ENCODE measurements around the gene CXCR5.

The CXCR5 gene

GRCh38 chr11:118912742-118913410 lies 29.2 kb downstream of the CXCR5 start:
- no peak for DNase-seq (ENCODE audit: low read depth in 2 of 2, low spot score in 1 of 2)

- DNase-seq (ENCODE audit: low read depth in 2 of 2, low spot score in 1 of 2), result no peak
Measured at GRCh38 chr11:118913411-118914125, 29.9 kb downstream of the CXCR5 start.

- peak in 1 of 2 donors; percentile 46 for DNase-seq (ENCODE audit: low read depth in 2 of 2, low spot score in 1 of 2)
Measured at GRCh38 chr11:118914178-118914918, 30.7 kb downstream of the CXCR5 start.

GRCh38 chr11:118914987-118915386 lies 31.3 kb downstream of the CXCR5 start:
- no peak for DNase-seq (ENCODE audit: low read depth in 2 of 2, low spot score in 1 of 2)

GRCh38 chr11:118915396-118915795 lies 31.7 kb downstream of the CXCR5 start:
- no peak for DNase-seq (ENCODE audit: low read depth in 2 of 2, low spot score in 1 of 2)

- DNase-seq (ENCODE audit: low read depth in 2 of 2, low spot score in 1 of 2), result no peak
Measured at GRCh38 chr11:118915941-118916841, 32.5 kb downstream of the CXCR5 start.

- no peak for DNase-seq (ENCODE audit: low read depth in 2 of 2, low spot score in 1 of 2)
Measured at GRCh38 chr11:118916842-118917388, 33.2 kb downstream of the CXCR5 start.

GRCh38 chr11:118917481-118918127 lies 33.9 kb downstream of the CXCR5 start:
- no peak for DNase-seq (ENCODE audit: low read depth in 2 of 2, low spot score in 1 of 2)

- no peak for DNase-seq (ENCODE audit: low read depth in 2 of 2, low spot score in 1 of 2)
Measured at GRCh38 chr11:118918128-118918685, 34.5 kb downstream of the CXCR5 start.

- DNase-seq (ENCODE audit: low read depth in 2 of 2, low spot score in 1 of 2), result no peak
Measured at GRCh38 chr11:118918686-118919280, 35.1 kb downstream of the CXCR5 start.

- DNase-seq (ENCODE audit: low read depth in 2 of 2, low spot score in 1 of 2), result no peak
Measured at GRCh38 chr11:118921121-118921928, 37.6 kb downstream of the CXCR5 start.

GRCh38 chr11:118921929-118922744 lies 38.4 kb downstream of the CXCR5 start:
- DNase-seq (ENCODE audit: low read depth in 2 of 2, low spot score in 1 of 2), result no peak

- no peak for DNase-seq (ENCODE audit: low read depth in 2 of 2, low spot score in 1 of 2)
Measured at GRCh38 chr11:118922745-118923627, 39.3 kb downstream of the CXCR5 start.

GRCh38 chr11:118923721-118924587 lies 40.3 kb downstream of the CXCR5 start:
- DNase-seq (ENCODE audit: low read depth in 2 of 2, low spot score in 1 of 2), result no peak

- no peak for DNase-seq (ENCODE audit: low read depth in 2 of 2, low spot score in 1 of 2)
Measured at GRCh38 chr11:118924591-118925585, 41.2 kb downstream of the CXCR5 start.

All from stimulated activated CD8-positive, alpha-beta memory T cell treated with anti-CD3 and anti-CD28 coated beads, Interleukin-4, amount 100 ng/mL, for 1 hour (primary cell).